ENCODE results near the gene GRB10.
A peak's percentile ranks its signal among the peaks of the same experiment; 100 is the strongest.

The GRB10 gene

DNA sequence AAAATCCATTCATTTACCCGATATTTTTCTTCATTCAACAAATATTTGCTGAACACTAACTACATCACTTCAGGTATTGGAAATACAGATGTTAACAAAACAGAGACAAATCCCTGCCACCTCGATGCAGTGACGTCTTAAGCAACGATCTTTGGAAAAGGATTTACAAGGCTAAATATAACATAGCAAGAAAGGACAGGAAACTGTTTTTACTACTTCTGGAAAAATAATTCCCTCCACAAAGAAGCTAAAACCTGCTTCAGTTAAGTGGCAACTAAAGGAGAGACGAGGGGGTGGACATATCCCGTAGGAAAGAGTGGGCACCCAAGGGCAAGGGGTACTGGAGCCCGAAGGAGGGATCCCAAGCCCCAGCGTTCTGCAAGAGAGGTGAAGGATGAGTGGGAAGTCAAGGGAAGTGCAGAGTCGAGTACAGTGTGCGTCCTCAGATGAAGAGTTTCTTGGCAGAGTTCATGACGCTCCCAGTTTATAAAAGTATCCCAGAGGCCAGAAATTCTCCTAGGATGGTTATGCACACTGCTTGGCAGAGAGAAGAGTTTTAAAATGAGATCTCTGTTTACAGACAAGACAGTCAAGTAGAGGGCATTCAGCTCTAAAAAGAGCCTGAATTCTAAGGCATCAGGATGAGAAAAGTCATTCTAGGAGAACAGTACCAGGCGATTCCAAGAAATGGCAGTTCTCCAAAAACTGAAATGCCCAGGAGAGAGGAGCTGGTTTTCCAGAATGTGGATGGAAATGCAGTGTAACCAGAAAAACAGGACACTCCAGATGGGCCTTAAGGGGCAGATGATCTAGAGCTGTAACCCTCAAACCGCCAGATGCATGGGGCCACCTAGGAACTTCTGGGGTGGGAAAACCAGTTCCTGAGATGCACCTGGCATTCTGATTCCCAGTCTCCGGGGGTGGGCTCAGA, 97.3 kb downstream of the GRB10 start:
- DNase-seq: no peak

DNA sequence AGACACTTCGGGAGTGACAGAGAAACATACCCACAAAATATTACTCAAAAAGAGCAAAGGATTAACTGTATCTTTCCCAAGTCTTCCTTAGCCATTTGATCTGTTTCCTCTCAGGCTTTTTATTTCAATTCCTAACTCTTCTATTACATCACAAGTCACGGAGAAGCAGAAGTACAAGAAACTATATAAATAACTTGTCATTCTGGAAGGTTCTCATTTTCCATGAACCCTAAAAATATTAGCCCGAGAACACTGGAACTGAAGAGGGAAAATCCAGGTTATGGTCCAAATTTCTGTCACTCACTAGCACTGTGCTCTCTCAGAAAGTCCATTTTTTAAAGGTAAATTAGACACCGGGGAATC, 98.0 kb downstream of the GRB10 start:
- DNase-seq: no peak

DNA sequence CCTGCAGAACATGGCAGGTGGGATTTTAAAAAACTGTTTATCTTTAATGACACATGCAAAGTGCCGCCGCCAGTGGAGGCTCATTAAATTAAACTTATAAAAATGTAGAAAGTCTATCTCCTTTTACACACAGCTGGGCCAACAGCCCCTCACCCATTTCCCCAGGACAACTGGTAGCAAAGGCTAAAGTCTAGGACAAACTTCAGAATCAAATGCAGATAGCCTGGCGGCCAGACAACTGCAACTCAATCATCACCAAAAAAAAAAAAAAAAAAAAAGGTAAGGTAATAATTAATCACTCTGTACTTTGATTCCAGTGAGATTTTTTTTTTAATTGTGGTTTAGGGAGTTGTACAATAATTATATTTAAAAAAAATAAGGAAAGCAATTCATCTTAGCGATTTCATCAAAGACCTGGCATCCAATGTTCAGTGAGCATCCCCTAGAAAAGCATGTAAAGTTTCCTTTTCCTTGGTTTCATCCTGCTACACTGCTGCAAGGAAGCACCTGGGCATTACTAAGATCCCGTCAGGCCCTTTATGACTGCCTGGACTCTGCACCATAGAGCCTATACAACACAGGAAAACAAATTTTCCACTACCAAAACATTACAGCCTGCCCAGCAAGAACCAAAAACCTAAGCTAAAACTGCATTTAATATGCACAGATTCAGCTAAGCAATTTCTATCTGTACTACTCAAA, 98.5 kb downstream of the GRB10 start:
- DNase-seq: no peak

DNA sequence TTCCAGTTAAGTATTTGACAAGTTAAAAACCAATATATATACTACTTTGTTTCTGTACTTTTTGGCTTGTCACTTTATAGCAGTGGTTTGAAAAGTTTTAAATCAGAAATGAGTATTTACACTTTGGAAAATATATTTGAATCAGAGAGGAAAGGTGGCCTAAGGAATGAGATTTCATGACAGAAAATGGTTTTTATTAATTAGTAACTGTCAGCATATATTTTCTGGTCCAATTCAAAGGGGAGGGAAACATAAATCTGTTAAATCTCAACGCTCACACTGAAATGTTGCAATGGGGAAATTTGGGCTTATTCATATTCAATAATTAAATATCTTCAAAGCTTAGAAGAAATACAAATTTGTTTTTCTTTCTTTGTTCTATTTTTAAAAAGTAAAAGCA, 100.1 kb downstream of the GRB10 start:
- no peak for DNase-seq

DNA sequence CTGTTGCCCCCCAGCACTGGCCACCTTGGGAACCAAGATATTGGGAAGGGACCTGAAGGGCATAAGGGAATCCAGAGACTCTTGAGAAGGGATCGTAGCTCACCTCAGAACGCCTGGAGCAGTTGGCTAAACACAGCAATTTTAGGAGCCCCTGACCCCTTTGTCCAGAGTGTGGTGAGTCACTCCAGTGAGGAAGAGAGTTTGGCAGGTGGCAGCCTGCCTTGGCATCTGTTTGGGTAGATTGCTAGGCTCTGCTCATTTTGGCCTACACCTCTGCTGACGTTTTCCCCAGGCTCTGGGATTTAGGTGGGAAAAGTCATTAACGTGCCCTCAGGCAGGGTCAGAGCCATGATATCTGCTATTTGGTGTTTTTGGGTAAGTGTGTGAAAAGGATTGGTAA, 100.6 kb downstream of the GRB10 start:
- DNase-seq: no peak

DNA sequence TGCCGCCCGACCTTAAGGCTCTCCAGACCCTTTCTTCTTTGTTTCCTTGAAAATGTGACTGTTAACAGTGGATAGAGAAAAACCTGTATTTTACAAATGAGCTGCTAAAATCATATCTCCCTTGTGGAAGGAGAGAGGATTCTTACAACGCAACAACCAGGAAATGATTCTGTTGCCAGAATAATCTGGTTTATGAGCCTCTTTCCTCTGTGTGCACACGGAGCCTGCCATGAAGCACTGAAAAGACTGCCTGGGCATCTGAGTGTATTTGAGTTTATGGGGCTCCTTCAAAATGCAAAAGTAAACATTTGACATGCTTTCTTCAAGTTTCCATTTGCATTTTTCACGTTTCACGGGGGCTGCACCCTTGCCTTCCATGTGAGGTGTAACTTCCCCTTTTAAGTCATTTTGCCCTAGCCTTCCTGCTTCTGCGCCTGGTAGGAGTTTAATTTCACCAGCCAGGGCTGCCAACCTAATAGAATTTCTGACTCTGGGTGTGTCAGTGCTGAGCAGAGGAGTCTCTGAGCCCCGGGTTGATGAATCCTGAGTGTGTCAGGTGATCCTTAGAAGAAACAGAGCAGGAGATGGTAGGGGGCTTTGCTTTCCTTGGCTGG, 101.2 kb downstream of the GRB10 start:
- DNase-seq: no peak

DNA sequence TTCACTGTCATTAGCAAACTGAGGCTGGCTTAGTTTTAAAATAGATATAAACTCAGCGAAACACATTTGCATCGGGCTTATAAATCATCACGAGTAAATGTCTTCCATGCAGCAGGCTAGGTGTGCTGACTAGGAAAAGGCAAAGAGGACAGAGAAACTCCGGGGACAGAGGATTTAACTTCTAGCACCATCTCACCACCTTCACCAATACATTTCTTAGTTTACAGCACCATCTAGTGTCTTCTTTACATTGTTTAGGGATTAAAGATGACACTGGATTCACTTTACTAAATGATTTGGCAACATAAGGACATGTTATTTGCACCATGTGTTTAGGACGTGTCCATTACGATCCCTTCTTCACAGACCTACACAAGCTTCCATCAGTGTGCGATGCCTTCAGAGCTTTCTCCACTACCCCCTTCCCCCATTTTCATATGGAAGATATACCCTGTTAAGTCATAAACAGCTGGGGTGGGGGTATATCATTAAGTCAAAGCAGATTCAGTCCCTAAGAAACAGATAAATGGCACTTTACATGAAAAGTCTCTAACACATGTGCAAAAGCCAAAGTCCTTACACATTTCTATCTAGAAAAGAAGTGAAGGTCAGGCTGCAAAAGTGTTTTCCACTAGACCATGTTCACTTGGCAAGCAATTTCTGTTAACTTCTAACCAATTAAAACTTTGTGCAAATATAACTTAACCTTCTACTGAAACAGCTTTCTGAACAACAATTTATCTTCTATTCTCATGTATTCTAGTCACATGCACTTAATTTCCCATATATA, 103.3 kb downstream of the GRB10 start:
- DNase-seq: peak; percentile 49

DNA sequence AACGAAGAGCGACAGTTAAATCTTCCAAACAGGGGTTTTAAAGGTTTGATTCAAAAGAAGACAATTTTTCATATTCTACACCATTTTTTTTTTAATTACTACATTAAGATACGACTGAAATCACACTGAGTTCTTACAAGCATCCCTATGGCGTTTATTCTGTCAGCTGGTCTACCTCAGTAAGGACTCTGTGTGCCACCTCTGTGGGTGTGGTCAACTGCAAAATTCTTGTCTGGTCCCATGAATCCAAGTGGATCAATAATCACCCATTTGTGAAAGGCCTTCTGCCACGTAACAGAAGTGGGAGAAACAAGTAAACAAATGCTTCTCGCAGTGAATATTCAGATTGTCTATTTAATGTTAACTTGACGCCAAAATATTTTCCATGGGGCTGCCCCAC, 104.1 kb downstream of the GRB10 start:
- DNase-seq: no peak

DNA sequence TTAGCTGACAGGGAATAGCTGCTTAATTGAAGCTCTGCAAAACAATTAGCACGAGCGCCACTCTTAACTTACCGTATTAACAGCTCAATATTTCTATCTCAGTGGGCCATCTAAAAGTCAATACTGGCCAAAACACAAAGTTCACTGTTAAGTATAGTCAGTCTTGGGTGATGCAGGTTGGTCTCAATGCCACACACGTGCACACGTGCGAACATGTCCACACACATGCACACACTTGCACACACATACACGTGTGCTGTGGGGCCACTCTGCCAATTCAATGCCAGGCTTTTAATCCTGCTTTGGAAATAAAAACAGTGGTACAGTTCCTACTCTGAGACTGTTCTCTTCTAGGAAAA, 105.1 kb downstream of the GRB10 start:
- DNase-seq: no peak

DNA sequence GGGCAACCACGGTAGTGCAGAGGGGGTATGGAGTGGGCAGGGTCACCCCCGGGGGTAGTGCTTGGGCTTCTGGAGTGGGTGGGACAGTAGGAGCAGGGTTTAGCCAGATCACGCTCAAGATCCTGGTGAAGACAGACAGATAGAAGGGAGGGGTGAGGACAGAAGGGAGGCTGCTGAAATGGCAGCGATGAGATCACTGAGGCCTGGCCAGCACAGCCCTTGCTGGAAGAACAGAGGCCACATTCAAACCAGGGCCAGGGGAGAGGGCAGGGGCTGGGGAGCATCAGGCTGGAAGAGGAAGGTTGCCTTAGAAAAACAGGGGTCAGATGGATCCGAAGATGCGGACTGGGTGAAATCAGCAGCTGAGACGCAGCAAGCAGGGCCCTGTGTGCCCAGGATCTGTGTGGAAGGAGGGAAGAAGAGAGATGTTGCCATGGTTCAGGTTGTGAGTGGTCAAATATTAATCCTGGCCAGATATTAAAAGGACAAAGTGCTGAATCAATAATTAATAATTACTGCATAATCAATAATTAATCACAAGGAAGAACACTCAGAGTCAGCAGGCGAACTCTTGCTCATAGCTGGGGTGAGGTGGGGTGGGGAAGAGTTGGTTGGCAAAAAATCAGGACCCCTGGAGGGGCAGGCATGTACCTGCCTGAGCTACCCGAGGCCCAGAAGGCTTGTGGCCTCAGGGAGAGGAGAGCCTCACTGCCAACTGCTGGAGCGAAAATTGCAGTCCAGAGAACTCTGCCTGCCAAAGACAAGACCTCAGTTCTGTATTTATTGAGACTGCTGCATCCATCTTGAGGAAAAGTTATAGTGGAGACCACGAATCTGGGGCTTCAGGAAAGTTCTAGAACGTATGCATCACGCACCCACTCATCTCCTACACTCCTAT, 105.7 kb downstream of the GRB10 start:
- DNase-seq: no peak

DNA sequence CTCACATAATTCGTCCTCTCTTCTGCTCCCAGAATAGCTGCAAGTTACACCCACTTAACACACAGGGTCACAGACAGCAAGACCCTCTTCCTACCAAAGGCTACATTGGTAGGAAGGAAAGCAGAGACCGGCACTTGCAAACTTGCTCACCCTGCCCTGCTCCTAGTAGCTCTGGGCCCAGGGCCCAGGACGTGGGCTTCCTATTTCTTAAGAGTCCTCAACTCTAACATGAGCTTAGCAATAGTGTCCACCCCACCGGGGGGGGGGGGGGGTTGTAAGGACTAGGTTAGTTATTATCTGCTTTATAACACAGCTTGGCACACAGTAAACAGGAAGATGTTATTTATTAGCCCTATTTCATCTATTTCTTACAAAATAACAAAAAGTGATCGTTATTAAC, 106.6 kb downstream of the GRB10 start:
- no peak for DNase-seq

DNA sequence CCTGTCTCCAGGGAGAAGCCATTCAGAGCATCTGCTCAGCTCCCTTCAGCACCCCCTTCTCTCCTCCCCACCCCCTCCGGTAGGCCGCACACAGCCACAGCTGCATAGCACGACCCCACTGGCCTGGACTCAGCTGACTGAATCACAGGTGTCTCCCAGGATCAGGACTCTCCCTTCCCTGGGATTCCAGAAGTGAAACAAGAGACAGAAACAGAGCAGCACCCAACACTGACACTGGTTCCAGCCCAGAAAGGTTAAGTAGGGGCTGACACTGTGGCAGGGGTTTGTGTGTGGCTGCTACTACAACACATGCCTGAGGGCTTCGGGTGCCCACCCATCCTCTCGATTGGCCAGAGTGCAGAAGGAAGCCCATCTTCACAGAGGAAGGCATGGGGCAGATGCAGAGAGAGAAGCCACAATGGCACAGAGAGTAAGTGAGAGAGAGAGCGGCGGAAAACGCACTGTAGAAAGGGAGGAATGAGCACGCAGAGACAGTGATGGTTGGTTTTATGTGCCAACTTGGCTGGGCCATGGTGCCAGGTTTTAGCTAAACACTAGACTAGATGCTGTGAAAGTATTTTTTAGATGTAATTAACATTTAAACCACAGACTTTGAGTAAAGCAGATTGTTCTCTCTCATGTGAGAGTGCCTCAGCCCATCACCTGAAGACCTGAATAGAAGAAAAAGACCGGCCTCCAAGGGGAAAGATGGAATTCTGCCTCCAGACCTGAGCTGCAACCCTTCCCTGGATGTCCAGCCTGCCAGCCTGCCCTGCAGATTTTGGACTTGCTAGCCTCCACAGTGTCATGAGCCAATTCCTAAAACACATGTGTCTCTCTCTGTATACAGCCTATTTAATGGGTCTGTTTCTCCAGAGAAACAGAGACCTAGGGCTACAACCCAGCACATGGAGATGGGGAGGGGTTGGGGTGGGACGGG, 107.5 kb downstream of the GRB10 start:
- DNase-seq: no peak

DNA sequence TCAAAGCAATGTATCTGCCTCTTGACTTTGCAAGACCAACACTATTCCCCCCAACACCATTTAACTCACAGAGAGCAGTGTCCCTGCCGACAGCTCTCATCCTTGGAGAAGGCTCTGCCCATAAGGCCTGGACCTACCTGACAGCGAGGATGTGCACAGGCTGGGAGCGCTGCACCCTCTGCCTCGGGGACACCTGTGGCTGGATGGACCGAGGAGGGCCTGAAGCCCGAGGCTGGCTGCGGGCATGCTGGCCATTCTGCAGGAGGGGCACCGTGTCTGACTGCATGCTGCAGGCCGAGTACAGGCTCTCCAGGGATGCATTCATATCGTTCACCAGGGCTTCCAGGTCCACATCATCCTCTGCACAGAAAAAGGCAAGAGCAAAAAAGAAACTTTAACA, 108.4 kb downstream of the GRB10 start:
- DNase-seq: no peak

DNA sequence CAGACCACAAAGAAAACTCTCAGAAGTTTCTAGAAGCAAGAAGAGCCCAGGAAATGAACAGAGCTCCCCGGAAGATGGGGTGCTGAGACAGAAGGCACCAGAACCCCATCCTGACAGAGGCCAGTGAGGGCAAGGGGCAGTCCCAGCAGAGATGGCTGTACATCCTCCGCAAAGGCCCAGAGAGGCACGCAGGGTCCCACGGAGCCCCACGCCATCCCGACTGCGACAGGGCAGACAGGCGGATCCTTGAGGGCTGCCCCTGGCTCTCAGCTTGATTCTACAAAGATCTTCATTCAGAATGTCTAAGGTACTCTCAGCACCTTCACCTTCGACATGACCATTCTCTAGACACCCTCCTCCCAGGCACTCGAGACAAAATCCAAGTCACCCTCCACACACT, 109.6 kb downstream of the GRB10 start:
- no peak for DNase-seq

DNA sequence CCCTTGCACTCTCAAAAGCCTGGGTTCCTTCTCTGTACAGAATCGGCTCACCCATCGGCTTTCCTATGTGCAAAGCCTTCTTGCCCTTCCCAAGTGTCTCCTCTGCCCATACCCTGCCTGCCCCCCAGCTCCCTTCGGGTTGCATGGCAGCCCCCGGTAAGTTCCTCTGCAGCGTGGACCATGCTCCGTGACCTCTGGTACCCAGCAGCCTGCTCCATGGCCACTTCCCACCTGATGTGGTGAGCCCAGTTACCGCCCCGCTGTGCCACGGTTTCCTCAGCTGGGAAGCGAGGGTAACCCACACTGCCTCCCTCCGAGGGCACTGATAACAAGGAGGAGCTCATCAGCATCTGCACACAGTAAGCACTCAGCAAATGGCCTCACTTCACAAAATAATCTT, 110.7 kb downstream of the GRB10 start:
- no peak for DNase-seq

DNA sequence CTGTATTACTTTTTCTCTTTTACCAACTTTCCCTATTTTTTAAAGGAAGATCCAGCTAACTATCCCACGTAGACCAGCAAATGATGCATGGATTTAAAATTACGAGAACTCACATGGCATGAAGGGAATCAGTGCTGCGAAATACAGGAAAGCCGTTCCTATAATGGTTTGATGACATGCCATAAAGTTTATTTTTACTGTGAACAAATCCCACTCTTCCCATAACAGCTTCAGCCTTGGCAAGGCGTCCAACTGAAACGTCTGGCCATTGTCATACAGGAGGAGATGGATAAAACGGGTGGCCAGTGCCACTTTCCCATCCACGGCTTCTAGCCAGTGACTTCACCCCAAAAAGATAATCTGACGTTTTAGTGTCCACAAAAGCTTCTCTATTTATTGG, 111.3 kb downstream of the GRB10 start:
- DNase-seq: no peak

DNA sequence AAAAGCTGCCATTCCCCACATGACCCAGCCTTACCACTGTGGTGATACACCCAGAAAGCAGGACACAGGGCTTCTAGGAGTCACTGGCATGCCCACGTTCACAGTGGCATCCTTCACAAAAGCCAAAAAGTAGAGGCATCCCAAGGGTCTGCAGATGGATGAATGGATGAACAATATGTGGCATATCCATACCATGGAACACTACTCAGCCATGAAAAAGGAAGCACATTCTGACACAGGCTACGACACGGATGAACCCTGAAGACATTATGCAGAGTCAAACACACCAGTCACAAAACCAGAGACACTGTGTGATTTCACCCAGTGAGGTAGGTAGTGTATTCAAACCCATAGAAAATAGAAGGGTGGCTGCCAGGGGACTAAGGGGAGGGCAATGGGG, 112.8 kb downstream of the GRB10 start:
- no peak for DNase-seq

DNA sequence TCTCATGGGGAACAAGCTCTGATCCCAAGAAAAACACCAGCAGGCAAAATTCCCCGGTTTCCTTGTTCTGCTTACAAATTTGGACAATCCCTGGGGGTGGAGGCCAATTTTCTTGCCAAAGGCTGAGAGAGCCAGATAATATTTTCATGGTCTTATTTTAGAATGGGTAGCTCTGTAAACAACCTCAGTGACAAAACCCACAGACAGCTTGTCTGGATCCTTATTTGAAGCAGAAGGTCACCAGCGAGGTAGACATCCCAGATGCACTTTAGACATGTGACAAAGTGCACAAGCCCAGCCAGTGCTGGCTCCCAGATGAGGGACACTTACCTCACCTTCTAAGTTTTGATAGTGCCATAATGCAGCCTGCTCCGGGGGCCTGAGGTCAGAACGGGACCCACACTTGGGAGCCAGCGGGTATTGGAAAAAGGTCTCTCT, 114.9 kb downstream of the GRB10 start:
- DNase-seq: no peak

DNA sequence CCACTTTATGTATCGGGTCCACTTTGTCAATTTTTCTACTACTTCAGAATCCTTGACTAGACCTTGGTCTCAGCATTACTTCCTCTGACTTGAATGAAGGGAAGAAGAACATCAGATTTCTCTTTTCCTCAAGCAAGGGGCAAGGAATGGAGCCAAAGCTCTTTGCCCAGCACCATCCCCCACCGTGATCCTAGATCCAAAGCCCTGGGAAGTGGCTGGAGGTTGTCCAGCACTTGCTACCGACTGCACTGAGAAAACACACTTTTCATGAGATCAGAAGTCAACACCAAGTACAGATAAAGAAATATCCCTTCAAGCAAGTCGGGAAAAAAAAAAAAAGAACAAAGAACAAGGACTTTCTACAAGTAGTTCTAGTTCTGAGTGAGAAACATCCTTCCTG, 115.4 kb downstream of the GRB10 start:
- no peak for DNase-seq

DNA sequence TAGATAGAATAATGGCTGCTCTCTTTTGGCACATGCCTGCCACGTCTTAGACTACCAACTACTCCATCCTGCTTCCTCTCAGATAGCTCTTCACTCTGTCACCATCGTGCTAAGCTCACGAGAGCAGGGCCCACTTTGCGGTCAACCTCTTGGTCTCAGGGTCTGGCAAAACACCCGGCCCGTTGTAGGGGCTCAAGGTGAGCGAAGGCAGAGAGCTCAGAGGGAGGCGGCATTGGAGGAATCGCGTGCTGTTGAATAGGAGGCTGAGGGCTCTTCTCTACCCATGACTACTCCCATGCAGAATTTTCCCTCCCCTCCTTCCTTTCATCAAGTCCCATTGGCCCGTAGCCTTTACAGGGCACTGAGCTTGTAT, 116.6 kb downstream of the GRB10 start:
- DNase-seq: no peak

Data from KG1 (cell line).